Upper lobe of left lung (tissue), 6 donors: ENCODE data around the gene GIMAP2. TPM values are rescaled to one million over a fixed set of nuclear protein-coding genes. Genes with fewer than 3 reads are reported as not detected.
"Not testable (repeated sequence)": the region's sequence is repeated elsewhere in the genome, so short reads cannot be mapped to it uniquely, and the experiment has no call there.

Experiments
- ATAC-seq, 2 donors: fragments of 200-7000 bp; cut with Tn5 transposase; one replicate each; pipeline ENCODE4 v1.9.1; 2022; ENCODE audit warnings: mild to moderate bottlenecking in 2 of 2, moderate library complexity in 2 of 2; ENCODE audit not compliant: low FRiP score in 2 of 2
- DNase-seq, 2 donors: peaks; one replicate each; pipeline ENCODE4 v3.0.0-alpha.2; 2019 to 2020
- H3K27ac ChIP-seq, 4 donors: fragments of 200-600 bp; sonication (generic); one replicate each; pipeline ENCODE4 v1.5.1; 2016 to 2019
- H3K27me3 ChIP-seq, 4 donors: fragments of 200-600 bp; sonication (generic); one replicate each; pipeline ENCODE4 v1.5.1; 2017 to 2019
- H3K36me3 ChIP-seq, 4 donors: fragments of 200-600 bp; sonication (generic); one replicate each; pipeline ENCODE4 v1.5.1; 2016 to 2019
- H3K4me1 ChIP-seq, 4 donors: fragments of 200-600 bp; sonication (generic); one replicate each; pipeline ENCODE4 v1.5.1; 2018 to 2019
- H3K4me3 ChIP-seq, 4 donors: fragments of 200-600 bp; sonication (generic); one replicate each; pipeline ENCODE4 v1.5.1; 2017 to 2019; ENCODE audit warnings: mild to moderate bottlenecking in 2 of 4, moderate library complexity in 1 of 4
- H3K9me3 ChIP-seq, 4 donors: fragments of 200-600 bp; sonication (generic); one replicate each; pipeline ENCODE4 v1.5.1; 2018 to 2019
- EP300 ChIP-seq, 4 donors: sonication (generic); formaldehyde crosslinking; IDR thresholded peaks; one replicate each; pipeline ENCODE4 v1.5.1; 2017; ENCODE audit warnings: antibody characterized with exemption in 4 of 4, control low read depth in 2 of 4
- POLR2A ChIP-seq, 4 donors: fragments of 450-650 bp; IDR thresholded peaks; one replicate each; pipeline ENCODE4 v1.5.1; 2016 to 2017; ENCODE audit warnings: antibody characterized with exemption in 4 of 4, mild to moderate bottlenecking in 2 of 4
- POLR2AphosphoS5 ChIP-seq, 2 donors: sonication (generic); formaldehyde crosslinking; IDR thresholded peaks; one replicate each; pipeline ENCODE4 v1.5.1; 2017; ENCODE audit warnings: antibody characterized with exemption in 2 of 2
- WGBS, 2 donors: methylation state at CpG; one replicate each; pipeline ENCODE4 v1.1.5; 2017 to 2018; 5-methylcytosine and 5-hydroxymethylcytosine counted together
- total RNA-seq, 6 donors: library from RNA; depleted of rRNA in 4 of 6; stranded (reverse); fragments of >200 nt in 4 of 6; gene quantifications; one replicate each; pipeline versions ENCODE4 v1.1.0 to v1.2.1, GENCODE V29; 2016 to 2021
- TF ChIP-seq, protein P1 (sequence below), 6 experiments: fragments of 450-650 bp in 4 of 6; fragments of 200-600 bp in 2 of 6; sonication (generic) in 2 of 6; IDR thresholded peaks; one replicate each; pipeline ENCODE4 v1.5.1; 2016 to 2019; ENCODE audit warnings: antibody characterized with exemption in 6 of 6
- donor health status: DM: no; HTN: no; CAD: no; lungs with moderate emphysema.
- donor health status: DM: no; HTN: yes; CAD: no; lungs with severe emphysema.

GIMAP2 gene
- total RNA-seq, 6 donors from 2014 or later, result 15.5 to 34.0 (median 23.0) TPM

DNA sequence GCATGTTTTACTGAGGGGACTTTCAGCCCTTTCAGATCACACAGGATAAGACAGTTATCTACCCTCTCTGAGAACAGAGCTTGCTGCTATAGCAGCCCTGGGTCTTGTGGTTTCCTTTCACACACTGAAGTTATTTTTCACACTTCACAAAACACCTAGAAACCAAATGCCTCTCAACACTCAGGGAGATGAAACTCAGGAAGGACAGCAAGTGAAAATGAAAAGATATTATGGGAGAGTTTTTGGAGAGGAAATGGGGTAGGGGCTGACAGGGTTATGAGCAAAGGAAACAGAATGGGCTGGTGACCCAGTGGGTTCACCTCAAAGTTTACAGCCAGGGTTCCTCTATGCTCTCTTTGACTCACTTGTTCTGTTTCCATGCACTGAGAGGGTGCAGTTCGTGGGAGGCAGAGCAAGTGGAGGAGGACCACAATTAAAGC lies 17.0 kb upstream of the GIMAP2 start:
- H3K36me3 ChIP-seq, result no peaks in the 10 kb centered on the region
- DNase-seq, result no peak
- WGBS, 2 donors, result 62 to 69% methylated on average over 1 of the region's 1 CpG
- H3K27me3 ChIP-seq, result no peaks in the 10 kb centered on the region
- H3K4me1 ChIP-seq, result peaks cover 0 to 8% (median 1%) of the 10 kb centered on the region in 4 donors
- no peaks in the 10 kb centered on the region for H3K9me3 ChIP-seq
- ATAC-seq, result peak in 1 of 2 donors; percentile 28
- peak overlapping the region in 1 of 4 donors; percentile 24 for H3K27ac ChIP-seq
- TF ChIP-seq EP300 (IDR thresholded peaks at IDR 0.05) (no peak), POLR2A (IDR thresholded peaks at IDR 0.05) (no peak), POLR2AphosphoS5 (IDR thresholded peaks at IDR 0.05) (no peak)
- TF ChIP-seq, protein P1, sequence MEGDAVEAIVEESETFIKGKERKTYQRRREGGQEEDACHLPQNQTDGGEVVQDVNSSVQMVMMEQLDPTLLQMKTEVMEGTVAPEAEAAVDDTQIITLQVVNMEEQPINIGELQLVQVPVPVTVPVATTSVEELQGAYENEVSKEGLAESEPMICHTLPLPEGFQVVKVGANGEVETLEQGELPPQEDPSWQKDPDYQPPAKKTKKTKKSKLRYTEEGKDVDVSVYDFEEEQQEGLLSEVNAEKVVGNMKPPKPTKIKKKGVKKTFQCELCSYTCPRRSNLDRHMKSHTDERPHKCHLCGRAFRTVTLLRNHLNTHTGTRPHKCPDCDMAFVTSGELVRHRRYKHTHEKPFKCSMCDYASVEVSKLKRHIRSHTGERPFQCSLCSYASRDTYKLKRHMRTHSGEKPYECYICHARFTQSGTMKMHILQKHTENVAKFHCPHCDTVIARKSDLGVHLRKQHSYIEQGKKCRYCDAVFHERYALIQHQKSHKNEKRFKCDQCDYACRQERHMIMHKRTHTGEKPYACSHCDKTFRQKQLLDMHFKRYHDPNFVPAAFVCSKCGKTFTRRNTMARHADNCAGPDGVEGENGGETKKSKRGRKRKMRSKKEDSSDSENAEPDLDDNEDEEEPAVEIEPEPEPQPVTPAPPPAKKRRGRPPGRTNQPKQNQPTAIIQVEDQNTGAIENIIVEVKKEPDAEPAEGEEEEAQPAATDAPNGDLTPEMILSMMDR (IDR thresholded peaks at IDR 0.05), result no peak
- no peak overlapping the region for H3K4me3 ChIP-seq

DNA sequence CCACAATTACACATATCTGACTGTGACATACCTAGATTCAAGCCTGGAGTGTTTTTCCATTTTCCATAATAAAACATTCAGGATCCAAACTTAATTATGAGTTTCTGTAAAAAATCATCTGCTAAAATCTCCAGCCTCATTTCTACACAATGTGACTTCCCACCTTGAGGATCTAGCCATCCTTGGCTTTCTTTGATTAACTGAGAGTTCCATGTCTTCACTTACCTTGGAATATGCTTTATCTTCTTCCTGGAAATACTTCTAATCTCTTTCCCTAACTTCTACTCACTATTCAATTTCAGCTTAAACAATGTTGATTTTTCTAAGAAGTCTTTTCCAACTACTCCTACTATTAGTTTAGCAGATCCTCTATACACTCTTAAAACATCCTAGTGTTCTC lies 16.5 kb upstream of the GIMAP2 start:
- Histone ChIP-seq H3K27me3 (no peaks in the 10 kb centered on the region), H3K4me1 (peaks cover 0 to 8% (median 1%) of the 10 kb centered on the region in 4 donors), H3K4me3 (no peak overlapping the region), H3K27ac (no peak overlapping the region), H3K36me3 (no peaks in the 10 kb centered on the region), H3K9me3 (no peaks in the 10 kb centered on the region)
- no peak for ATAC-seq
- no peak for TF ChIP-seq POLR2AphosphoS5 (IDR thresholded peaks at IDR 0.05)
- no peak for DNase-seq

DNA sequence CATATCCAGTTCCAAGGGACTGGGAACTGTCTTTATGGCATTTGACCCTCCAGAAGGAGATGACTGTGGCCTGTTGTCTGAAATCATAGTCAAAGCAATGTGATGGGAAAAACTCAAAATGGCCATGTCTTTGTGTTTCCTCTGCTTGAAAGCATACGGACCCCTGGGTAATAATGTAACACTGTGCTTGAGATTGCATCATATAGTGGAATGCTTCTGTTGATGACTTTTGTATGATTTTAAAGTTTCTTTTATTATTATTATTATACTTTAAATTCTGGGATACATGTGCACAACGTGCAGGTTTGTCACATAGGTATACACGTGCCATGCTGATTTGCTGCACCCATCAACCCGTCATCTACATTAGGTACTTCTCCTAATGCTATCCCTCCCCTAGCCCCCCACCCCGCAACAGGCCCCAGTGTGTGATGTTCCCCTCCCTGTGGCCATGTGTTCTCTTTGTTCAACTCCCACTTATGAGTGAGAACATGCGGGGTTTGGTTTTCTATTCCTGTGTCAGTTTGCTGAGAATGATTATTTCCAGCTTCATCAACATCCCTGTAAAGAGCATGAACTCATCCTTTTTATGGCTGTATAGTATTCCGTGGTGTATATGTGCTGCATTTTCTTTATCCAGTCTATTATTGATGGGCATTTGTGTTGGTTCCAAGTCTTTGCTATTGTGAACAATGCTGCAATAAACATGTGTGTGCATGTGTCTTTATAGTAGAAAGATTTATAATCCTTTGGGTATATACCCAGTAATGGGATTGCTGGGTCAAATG lies 13.5 kb upstream of the GIMAP2 start:
- H3K4me3 ChIP-seq, H3K27me3 ChIP-seq, H3K36me3 ChIP-seq, H3K27ac ChIP-seq, H3K9me3 ChIP-seq, DNase-seq, ATAC-seq: not testable (repeated sequence)
- H3K4me1 ChIP-seq, result peaks cover 8 to 12% (median 10%) of the 10 kb centered on the region in 4 donors
- WGBS, 2 donors, result 93% methylated on average over 7 of the region's 7 CpGs

DNA sequence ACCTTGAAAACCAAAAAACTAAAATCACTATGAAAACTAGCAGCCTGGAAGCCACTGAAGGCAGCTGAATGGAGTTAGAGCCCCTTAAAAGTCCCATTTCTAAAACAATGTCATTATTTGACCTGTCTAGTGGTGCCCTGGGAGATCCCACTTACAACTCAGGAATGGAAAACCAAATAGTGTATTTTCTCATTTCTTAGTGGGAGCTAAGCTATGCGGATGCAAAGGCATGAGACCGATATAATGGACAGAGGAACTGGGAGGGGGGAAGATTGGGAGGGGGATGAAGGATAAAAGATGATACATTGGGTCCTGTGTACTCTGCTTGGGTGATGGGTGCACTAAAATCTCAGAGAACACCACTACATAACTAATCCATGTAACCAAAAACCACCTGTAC lies 9.8 kb upstream of the GIMAP2 start:
- peak overlapping the region in 1 of 4 donors; percentile 1 for H3K4me3 ChIP-seq
- peak overlapping the region; percentile 53 to 85 (median 66) for H3K27ac ChIP-seq
- no peak for DNase-seq
- no peaks in the 10 kb centered on the region for H3K36me3 ChIP-seq
- H3K27me3 ChIP-seq, result no peaks in the 10 kb centered on the region
- WGBS, 2 donors, result 39 to 51% methylated on average over 2 of the region's 2 CpGs
- TF ChIP-seq, protein P1 (IDR thresholded peaks at IDR 0.05), result no peak
- TF ChIP-seq EP300 (IDR thresholded peaks at IDR 0.05) (no peak), POLR2A (IDR thresholded peaks at IDR 0.05) (no peak), POLR2AphosphoS5 (IDR thresholded peaks at IDR 0.05) (no peak)
- H3K9me3 ChIP-seq, result no peaks in the 10 kb centered on the region
- H3K4me1 ChIP-seq, result peaks cover 8 to 24% (median 16%) of the 10 kb centered on the region in 4 donors
- no peak for ATAC-seq

DNA sequence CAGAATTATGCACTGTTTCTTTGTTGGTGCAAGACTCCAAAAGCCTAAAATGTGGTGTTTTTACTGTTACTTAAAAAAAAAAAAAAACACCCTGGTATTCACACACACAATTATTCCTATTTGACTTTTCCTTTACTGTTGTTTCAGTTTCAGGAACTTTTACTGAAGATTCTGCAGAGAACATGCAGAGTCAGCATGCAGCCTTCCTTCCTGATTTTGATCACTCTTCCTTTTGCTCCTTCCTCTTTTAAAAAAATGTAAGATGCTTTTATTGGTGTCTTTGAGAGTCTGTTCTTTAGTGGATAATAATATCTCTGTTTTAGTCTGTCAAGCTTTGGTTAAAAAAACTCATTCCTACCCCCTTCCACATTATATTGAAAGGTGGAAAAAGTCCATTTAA lies 9.2 kb upstream of the GIMAP2 start:
- H3K27ac ChIP-seq, result peak overlapping the region; percentile 53 to 85 (median 66)
- not testable (repeated sequence) for H3K9me3 ChIP-seq, H3K27me3 ChIP-seq, DNase-seq, H3K36me3 ChIP-seq
- peak overlapping the region in 1 of 4 donors; percentile 10 for H3K4me3 ChIP-seq
- peak in 1 of 2 donors; percentile 58 for ATAC-seq
- peaks cover 8 to 24% (median 16%) of the 10 kb centered on the region in 4 donors for H3K4me1 ChIP-seq

DNA sequence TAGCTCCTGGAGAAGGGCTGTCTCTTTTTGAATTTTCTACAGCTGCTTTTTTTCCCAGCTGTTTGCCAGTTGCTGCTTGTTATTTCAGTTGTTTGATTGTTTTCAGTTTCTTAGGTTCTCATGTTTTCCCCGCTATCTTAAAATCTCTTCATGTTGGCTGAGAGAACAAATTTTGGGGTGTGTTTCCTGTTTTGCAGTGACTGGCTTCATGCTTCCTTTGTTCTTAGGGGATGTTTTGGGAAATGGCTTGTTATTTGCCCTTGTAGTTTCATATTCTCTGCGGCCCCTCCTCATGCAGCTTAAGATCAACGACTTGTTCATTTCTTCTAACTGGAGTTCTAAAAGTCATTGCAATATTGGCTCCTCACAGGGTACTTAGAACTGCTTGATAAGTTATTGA lies 8.7 kb upstream of the GIMAP2 start:
- Histone ChIP-seq H3K4me3 (peak overlapping the region in 1 of 4 donors; percentile 10), H3K27ac (peak overlapping the region in 3 of 4 donors; percentile 53 to 85 (median 73)), H3K4me1 (peaks cover 8 to 24% (median 16%) of the 10 kb centered on the region in 4 donors)
- H3K27me3 ChIP-seq, H3K36me3 ChIP-seq, DNase-seq, H3K9me3 ChIP-seq: not testable (repeated sequence)
- TF ChIP-seq EP300 (IDR thresholded peaks at IDR 0.05), result peak in 2 of 4 donors; percentile 30 to 42
- TF ChIP-seq POLR2AphosphoS5 (IDR thresholded peaks at IDR 0.05), result peak; percentile 26 to 41
- 14 to 26% methylated on average over 3 of the region's 3 CpGs for WGBS, 2 donors
- ATAC-seq, result peak in 1 of 2 donors; percentile 46

DNA sequence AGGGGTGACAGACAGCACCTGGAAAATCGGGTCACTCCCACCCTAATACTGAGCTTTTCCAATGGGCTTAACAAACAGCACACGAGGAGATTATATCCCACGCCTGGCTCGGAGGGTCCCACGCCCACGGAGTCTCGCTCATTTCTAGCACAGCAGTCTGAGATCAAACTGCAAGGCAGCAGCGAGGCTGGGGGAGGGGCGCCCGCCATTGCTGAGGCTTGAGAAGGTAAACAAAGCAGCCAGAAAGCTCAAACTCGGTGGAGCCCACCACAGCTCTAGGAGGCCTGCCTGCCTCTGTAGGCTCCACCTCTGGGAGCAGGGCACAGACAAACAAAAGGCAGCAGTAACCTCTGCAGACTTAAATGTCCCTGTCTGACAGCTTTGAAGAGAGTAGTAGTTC lies 6.9 kb upstream of the GIMAP2 start:
- not testable (repeated sequence) for H3K27me3 ChIP-seq, H3K9me3 ChIP-seq, H3K36me3 ChIP-seq, ATAC-seq, H3K4me3 ChIP-seq
- 85 to 91% methylated on average over 8 to 11 of the region's 11 CpGs for WGBS, 2 donors
- Histone ChIP-seq H3K4me1 (peaks cover 8 to 24% (median 16%) of the 10 kb centered on the region in 4 donors), H3K27ac (peak overlapping the region in 3 of 4 donors; percentile 30 to 75 (median 66))
- peak in 1 of 2 donors; percentile 48 for DNase-seq

DNA sequence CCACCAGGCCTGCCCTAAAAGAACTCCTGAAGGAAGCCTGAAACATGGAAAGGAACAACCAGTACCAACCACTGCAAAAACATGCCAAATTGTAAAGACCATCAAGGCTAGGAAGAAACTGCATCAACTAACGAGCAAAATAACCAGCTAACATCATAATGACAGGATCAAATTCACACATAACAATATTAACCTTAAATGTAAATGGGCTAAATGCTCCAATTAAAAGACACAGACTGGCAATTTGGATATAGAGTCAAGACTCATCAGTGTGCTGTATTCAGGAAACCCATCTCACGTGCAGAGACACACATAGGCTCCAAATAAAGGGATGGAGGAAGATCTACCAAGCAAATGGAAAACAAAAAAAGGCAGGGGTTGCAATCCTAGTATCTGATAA lies 5.1 kb upstream of the GIMAP2 start:
- DNase-seq, H3K36me3 ChIP-seq, H3K27me3 ChIP-seq, ATAC-seq, H3K9me3 ChIP-seq, H3K4me3 ChIP-seq: not testable (repeated sequence)
- H3K4me1 ChIP-seq, result peaks cover 11 to 31% (median 17%) of the 10 kb centered on the region in 4 donors
- WGBS, 2 donors, result 68 to 77% methylated on average over 2 of the region's 2 CpGs
- H3K27ac ChIP-seq, result peak overlapping the region in 1 of 4 donors; percentile 37
